ENCODE measurements around the gene DLX2. TPM values are rescaled to one million over a fixed set of nuclear protein-coding genes. Genes with fewer than 3 reads are reported as not detected.

Gene DLX2
- polyA plus RNA-seq, 3 donors, result 0.08 TPM; not detected in 2

DNA sequence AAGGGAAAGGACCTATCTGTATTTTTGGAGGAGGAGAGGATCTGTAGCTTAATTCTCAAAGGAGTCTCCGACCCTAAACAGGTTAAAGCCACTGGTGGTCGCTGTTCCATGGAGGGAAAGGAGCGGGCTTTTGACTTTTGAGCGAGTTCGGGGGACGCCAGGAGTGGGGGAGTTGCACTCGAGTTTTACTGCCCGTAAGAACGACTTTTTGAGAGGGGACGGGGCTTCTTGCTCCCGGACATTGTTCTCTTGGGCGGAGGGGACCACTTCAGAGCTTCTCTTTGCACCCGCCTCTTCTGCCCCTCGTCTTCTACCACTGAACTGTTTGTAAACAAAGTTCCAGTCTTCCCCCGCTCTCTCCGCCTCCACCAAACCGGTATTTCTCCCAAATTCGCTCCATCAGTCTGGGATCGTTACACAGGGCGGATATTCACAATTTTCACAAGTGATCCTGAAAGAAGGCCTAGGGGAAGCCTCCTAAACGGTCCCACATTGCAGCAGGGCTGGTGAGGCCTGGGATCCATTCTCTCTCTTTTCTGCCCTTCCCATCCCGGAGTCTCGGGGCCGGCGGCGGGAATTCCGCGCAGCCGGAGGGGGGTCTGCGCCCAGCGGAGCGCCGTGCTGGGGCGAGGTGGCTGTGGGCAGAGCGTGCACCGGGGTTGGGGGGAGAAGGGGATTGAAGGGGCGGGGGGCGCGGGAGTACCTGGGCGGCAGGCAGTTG is 6.6 kb downstream of the DLX2 start:
- 3% methylated on average over 23 of the region's 40 CpGs for WGBS (ENCODE audit: insufficient coverage)
- H3K4me1 ChIP-seq (ENCODE audit: control insufficient read depth in 1 of 2, insufficient read depth in 2 of 2, low read length in 2 of 2), result peaks cover 61 to 73% of the 10 kb centered on the region in 2 donors
- peaks cover 89 to 99% of the 10 kb centered on the region in 2 donors for H3K27me3 ChIP-seq (ENCODE audit: control insufficient read depth in 2 of 2, insufficient read depth in 2 of 2, low read length in 2 of 2)
- peak overlapping the region; percentile 99 for H3K4me2 ChIP-seq (replicated peaks; ENCODE audit: extremely low read depth, low read length, poor library complexity, severe bottlenecking)
- TF ChIP-seq, protein P1, sequence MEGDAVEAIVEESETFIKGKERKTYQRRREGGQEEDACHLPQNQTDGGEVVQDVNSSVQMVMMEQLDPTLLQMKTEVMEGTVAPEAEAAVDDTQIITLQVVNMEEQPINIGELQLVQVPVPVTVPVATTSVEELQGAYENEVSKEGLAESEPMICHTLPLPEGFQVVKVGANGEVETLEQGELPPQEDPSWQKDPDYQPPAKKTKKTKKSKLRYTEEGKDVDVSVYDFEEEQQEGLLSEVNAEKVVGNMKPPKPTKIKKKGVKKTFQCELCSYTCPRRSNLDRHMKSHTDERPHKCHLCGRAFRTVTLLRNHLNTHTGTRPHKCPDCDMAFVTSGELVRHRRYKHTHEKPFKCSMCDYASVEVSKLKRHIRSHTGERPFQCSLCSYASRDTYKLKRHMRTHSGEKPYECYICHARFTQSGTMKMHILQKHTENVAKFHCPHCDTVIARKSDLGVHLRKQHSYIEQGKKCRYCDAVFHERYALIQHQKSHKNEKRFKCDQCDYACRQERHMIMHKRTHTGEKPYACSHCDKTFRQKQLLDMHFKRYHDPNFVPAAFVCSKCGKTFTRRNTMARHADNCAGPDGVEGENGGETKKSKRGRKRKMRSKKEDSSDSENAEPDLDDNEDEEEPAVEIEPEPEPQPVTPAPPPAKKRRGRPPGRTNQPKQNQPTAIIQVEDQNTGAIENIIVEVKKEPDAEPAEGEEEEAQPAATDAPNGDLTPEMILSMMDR (IDR thresholded peaks at IDR 0.05), result no peak
- H3K9me3 ChIP-seq (replicated peaks in 1 of 2; ENCODE audit: control insufficient read depth in 1 of 2, insufficient read depth in 1 of 2, low read length in 2 of 2), result peaks cover 0 to 55% of the 10 kb centered on the region in 2 donors
- no peaks in the 10 kb centered on the region for H3K36me3 ChIP-seq (replicated peaks in 1 of 2; ENCODE audit: control insufficient read depth in 1 of 2, insufficient read depth in 2 of 2, low read length in 2 of 2)
- Mint-ChIP-seq H3K9me3 (peaks cover 0 to 48% (median 28%) of the 10 kb centered on the region in 7 donors), H3K27me3 (ENCODE audit: low read depth in 3 of 3) (peaks cover 88 to 98% (median 95%) of the 10 kb centered on the region in 3 donors), H3K36me3 (peaks cover 10 to 26% of the 10 kb centered on the region in 2 donors), H3K27ac (peak overlapping the region in 1 of 7 donors; percentile 27), H3K4me1 (peaks cover 60% of the 10 kb centered on the region), H3K4me3 (peak overlapping the region; percentile 88 to 95)
- intact Hi-C loops (cut with micrococcal nuclease), result loop anchor here in 1 of 2 donors (2.0 kb wide), 1 partner anchor 15 kb away; no protein-coding TSS in a partner anchor
- peaks cover 19% of the 10 kb centered on the region for H4K20me1 ChIP-seq (ENCODE audit: insufficient read depth, low read length)
- no peak overlapping the region for H3K27ac ChIP-seq (ENCODE audit: low read depth in 1 of 2, low read length in 2 of 2)
- H3K79me2 ChIP-seq (ENCODE audit: insufficient read depth, low read length), result no peaks in the 10 kb centered on the region
- H3K4me3 ChIP-seq (replicated peaks in 1 of 3; ENCODE audit: low read depth in 2 of 3, low read length in 3 of 3), result peak overlapping the region in 1 of 3 experiments; percentile 88
- H2AFZ ChIP-seq (ENCODE audit: insufficient read depth, low read depth, low read length, poor library complexity, severe bottlenecking), result peak overlapping the region; percentile 85
- H3K9ac ChIP-seq (ENCODE audit: insufficient read depth, low read length, poor library complexity, severe bottlenecking), result no peak overlapping the region
- no peak for DNase-seq

DNA sequence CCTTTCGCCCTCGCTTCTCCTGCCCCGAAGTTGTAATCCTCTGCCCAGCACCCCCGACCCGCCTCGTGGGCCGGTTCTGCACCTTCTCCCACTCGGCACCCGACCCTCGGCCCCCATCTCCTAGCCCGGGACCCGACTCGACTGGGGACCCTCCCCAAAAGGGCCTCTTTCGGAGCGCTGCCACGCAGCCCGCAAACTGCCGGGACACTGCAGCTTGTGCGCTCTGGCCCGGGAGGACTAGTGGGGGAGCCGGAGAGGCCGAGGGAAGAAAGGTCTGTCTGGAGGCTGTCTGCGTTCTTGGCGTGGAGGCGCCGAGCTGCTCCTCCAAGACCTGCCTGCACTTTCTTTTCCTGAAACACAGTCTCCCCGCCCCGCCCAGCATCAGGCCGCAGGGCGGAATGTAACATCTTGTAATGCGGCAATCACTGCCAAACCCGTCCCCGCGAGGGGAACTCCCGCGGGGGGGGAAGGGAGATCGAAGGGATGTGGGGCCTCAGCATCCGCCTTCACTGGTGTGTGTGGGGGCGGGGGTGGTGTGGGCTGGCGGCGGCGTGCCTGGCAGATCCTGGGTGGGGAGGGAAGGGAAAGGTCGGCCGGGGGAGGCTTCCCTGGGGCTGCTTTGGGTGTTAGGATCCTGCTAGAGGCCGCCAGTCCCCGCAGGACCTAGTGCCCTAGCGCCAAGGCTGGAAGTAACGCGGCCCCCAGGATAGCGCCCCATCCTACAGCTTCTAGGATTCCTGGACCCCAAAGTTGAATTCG is 7.4 kb downstream of the DLX2 start:
- peak overlapping the region; percentile 65 for H3K9ac ChIP-seq (ENCODE audit: insufficient read depth, low read length, poor library complexity, severe bottlenecking)
- peak overlapping the region; percentile 88 to 95 for H3K4me3 Mint-ChIP-seq
- under 1% methylated on average over 39 of the region's 51 CpGs for WGBS (ENCODE audit: insufficient coverage)

More for the DNA sequence above, 7.4 kb downstream of the DLX2 start:
- peaks cover 7 to 24% of the 10 kb centered on the region in 2 donors for H3K36me3 Mint-ChIP-seq
- Histone ChIP-seq H3K27me3 (ENCODE audit: control insufficient read depth in 2 of 2, insufficient read depth in 2 of 2, low read length in 2 of 2) (peaks cover 90 to 99% of the 10 kb centered on the region in 2 donors), H2AFZ (ENCODE audit: insufficient read depth, low read depth, low read length, poor library complexity, severe bottlenecking) (peak overlapping the region; percentile 85), H3K4me1 (ENCODE audit: control insufficient read depth in 1 of 2, insufficient read depth in 2 of 2, low read length in 2 of 2) (peaks cover 54 to 66% of the 10 kb centered on the region in 2 donors), H3K9me3 (replicated peaks in 1 of 2; ENCODE audit: control insufficient read depth in 1 of 2, insufficient read depth in 1 of 2, low read length in 2 of 2) (peaks cover 0 to 55% of the 10 kb centered on the region in 2 donors), H3K4me3 (replicated peaks in 1 of 3; ENCODE audit: low read depth in 2 of 3, low read length in 3 of 3) (peak overlapping the region; percentile 48 to 88 (median 55)), H4K20me1 (ENCODE audit: insufficient read depth, low read length) (peaks cover 17% of the 10 kb centered on the region), H3K4me2 (replicated peaks; ENCODE audit: extremely low read depth, low read length, poor library complexity, severe bottlenecking) (peak overlapping the region; percentile 99), H3K79me2 (ENCODE audit: insufficient read depth, low read length) (no peaks in the 10 kb centered on the region), H3K36me3 (replicated peaks in 1 of 2; ENCODE audit: control insufficient read depth in 1 of 2, insufficient read depth in 2 of 2, low read length in 2 of 2) (no peaks in the 10 kb centered on the region), H3K27ac (ENCODE audit: low read depth in 1 of 2, low read length in 2 of 2) (no peak overlapping the region)
- intact Hi-C loops (cut with micrococcal nuclease), result loop anchor here in 1 of 2 donors (2.0 kb wide), 1 partner anchor 15 kb away; no protein-coding TSS in a partner anchor
- peaks cover 0 to 50% (median 28%) of the 10 kb centered on the region in 7 donors for H3K9me3 Mint-ChIP-seq
- peaks cover 58% of the 10 kb centered on the region for H3K4me1 Mint-ChIP-seq
- peaks cover 89 to 98% (median 97%) of the 10 kb centered on the region in 3 donors for H3K27me3 Mint-ChIP-seq (ENCODE audit: low read depth in 3 of 3)
- peak overlapping the region in 1 of 7 donors; percentile 26 for H3K27ac Mint-ChIP-seq
- TF ChIP-seq, protein P1 (IDR thresholded peaks at IDR 0.05), result no peak
- peak; percentile 56 to 72 (median 58) for DNase-seq
